Body of pancreas (tissue), 4 donors: Measurements from ENCODE around the gene MAPK14. TPM values are rescaled to one million over a fixed set of nuclear protein-coding genes. Genes with fewer than 3 reads are reported as not detected.

Experiments
- ATAC-seq: fragments of 150-250 bp; one replicate; pipeline ENCODE4 v1.9.1; 2016
- DNase-seq, 4 donors: peaks; one replicate each; pipeline ENCODE4 v3.0.0-alpha.2; 2019
- H3K27ac ChIP-seq, 4 donors: fragments of 200-600 bp; sonication (generic); 1 replicate in 3 of 4; 2 replicates in 1 of 4; pipeline versions ENCODE4 v1.5.1 to v1.6.1; 2016 to 2019; ENCODE audit warnings: mild to moderate bottlenecking in 1 of 4, mixed read lengths in 1 of 4, moderate library complexity in 1 of 4
- H3K27me3 ChIP-seq, 2 donors: fragments of 200-600 bp; sonication (generic); one replicate each; pipeline ENCODE4 v1.6.0; 2016; ENCODE audit warnings: mild to moderate bottlenecking in 1 of 2
- H3K36me3 ChIP-seq, 2 donors: fragments of 200-600 bp; sonication (generic); replicated peaks in 1 of 2; 2 replicates each; pipeline ENCODE4 v1.5.1; 2016; ENCODE audit warnings: low read depth in 2 of 2; ENCODE audit not compliant: insufficient read depth in 1 of 2
- H3K4me1 ChIP-seq: fragments of 200-600 bp; sonication (generic); one replicate; pipeline ENCODE4 v1.6.0; 2016
- H3K4me3 ChIP-seq, 2 donors: fragments of 200-600 bp; sonication (generic); 1 replicate in 1 of 2; 2 replicates in 1 of 2; pipeline ENCODE4 v1.5.1; 2016 to 2019
- H3K9me3 ChIP-seq, 3 donors: fragments of 200-600 bp; sonication (generic); 1 replicate in 2 of 3; 2 replicates in 1 of 3; pipeline ENCODE4 v1.5.1; 2016
- POLR2A ChIP-seq, 3 donors: fragments of 450-650 bp; IDR thresholded peaks; one replicate each; pipeline ENCODE4 v1.6.1; 2016; ENCODE audit warnings: antibody characterized with exemption in 3 of 3, mild to moderate bottlenecking in 2 of 3
- WGBS, 2 donors: methylation state at CpG; one replicate each; pipeline ENCODE4 v1.1.5; 2017; 5-methylcytosine and 5-hydroxymethylcytosine counted together
- intact Hi-C: fragments of 100-400 bp; cut with DNase I; formaldehyde crosslinking; loops from one replicate; pipeline ENCODE4 v1.15.1; 2023
- total RNA-seq, 2 donors: library from RNA; depleted of rRNA; stranded (reverse); fragments of >200 nt; gene quantifications; one replicate each; pipeline ENCODE4 v1.1.0, GENCODE V29; 2016
- TF ChIP-seq, protein P1 (sequence below), 7 experiments: fragments of 450-650 bp in 4 of 7; fragments of 200-600 bp in 3 of 7; sonication (generic) in 3 of 7; IDR thresholded peaks; one replicate each; pipeline ENCODE4 v1.5.1; 2016 to 2019; ENCODE audit warnings: antibody characterized with exemption in 7 of 7

MAPK14 gene
- total RNA-seq, 2 donors from 2014 or later: 30.3 to 33.7 TPM

DNA sequence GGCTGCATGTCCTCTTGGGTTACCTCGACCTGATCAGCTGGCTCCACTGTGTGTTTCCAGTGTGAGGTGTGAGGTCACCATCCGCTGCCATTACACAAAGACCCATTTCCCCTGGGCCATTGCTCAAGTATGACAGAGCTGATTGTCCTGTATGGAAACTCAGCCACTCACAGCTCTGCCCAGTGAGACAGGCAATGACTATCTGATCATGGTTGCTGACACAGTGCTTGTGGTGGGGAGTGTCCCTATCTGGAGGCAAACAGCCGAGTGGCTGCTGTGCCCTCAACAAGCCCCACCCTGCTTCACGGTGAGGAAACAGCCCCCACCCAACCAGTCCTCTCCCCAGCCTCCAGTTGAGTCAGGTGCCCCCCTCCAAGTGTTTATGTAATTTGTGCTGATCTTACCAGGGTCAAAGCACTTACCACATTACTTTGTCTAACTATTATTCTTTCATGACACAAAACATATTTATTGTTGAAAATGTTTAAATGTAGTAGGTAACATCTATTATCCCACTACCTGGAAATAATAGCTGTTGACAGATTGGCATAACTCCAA lies 91.0 kb downstream of the MAPK14 start:
- DNase-seq (peak in 2 of 4 donors; percentile 13 to 44), ATAC-seq (peak; percentile 14)
- no peaks in the 10 kb centered on the region for H3K9me3 ChIP-seq
- no peak overlapping the region for H3K27ac ChIP-seq
- intact Hi-C loops: no loop called here
- peaks cover 9% of the 10 kb centered on the region for H3K4me1 ChIP-seq
- 40 to 65% methylated on average over 1 to 4 of the region's 4 CpGs for WGBS, 2 donors
- no peak overlapping the region for H3K4me3 ChIP-seq
- H3K36me3 ChIP-seq: no peaks in the 10 kb centered on the region
- H3K27me3 ChIP-seq: no peaks in the 10 kb centered on the region
- TF ChIP-seq, protein P1, sequence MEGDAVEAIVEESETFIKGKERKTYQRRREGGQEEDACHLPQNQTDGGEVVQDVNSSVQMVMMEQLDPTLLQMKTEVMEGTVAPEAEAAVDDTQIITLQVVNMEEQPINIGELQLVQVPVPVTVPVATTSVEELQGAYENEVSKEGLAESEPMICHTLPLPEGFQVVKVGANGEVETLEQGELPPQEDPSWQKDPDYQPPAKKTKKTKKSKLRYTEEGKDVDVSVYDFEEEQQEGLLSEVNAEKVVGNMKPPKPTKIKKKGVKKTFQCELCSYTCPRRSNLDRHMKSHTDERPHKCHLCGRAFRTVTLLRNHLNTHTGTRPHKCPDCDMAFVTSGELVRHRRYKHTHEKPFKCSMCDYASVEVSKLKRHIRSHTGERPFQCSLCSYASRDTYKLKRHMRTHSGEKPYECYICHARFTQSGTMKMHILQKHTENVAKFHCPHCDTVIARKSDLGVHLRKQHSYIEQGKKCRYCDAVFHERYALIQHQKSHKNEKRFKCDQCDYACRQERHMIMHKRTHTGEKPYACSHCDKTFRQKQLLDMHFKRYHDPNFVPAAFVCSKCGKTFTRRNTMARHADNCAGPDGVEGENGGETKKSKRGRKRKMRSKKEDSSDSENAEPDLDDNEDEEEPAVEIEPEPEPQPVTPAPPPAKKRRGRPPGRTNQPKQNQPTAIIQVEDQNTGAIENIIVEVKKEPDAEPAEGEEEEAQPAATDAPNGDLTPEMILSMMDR (IDR thresholded peaks at IDR 0.05): no peak
- TF ChIP-seq POLR2A (IDR thresholded peaks at IDR 0.05): no peak

DNA sequence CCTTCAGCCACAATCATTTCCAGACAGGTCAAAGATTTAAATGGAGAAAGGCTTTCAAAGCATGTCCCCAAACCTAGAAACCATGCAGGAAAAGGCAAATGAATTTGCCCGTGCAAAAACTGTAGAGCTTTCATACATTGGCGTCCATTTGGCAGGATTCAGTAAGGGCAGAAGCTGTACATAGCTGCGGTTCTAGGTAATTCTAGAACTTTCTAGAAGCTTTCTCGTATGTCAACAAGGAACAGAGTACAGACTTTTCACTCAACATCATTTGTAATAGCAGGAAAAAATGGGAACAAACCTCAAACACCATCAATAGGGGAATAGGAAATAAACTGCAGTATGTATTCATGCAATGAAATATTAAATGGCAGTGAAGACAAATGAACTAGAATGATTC lies 91.6 kb downstream of the MAPK14 start:
- H3K9me3 ChIP-seq: no peaks in the 10 kb centered on the region
- intact Hi-C loops: no loop called here
- peaks cover 12% of the 10 kb centered on the region for H3K4me1 ChIP-seq
- no peaks in the 10 kb centered on the region for H3K27me3 ChIP-seq
- DNase-seq (no peak), ATAC-seq (no peak)
- TF ChIP-seq POLR2A (IDR thresholded peaks at IDR 0.05): no peak
- TF ChIP-seq, protein P1 (IDR thresholded peaks at IDR 0.05): no peak
- H3K27ac ChIP-seq: no peak overlapping the region
- 75 to 80% methylated on average over 4 of the region's 4 CpGs for WGBS, 2 donors
- no peaks in the 10 kb centered on the region for H3K36me3 ChIP-seq
- H3K4me3 ChIP-seq: no peak overlapping the region

DNA sequence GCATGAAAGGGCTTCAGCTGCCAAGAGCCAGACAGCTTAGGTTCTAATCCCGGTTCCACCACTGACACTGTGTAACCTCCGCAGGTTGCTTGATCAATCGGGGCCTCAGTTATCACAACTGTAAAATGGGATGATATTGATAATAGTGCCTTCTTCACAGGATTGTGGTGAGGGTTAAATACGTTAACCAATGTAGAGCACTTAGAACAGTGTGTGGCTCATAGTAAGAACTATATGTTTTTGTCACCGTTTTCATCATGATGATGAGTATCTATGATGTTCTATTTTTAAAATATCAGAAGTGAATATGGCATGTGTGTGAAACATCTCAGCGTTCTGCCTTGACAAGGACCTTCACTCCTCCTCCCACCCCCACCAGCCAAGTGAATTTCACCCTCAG lies 92.4 kb downstream of the MAPK14 start:
- Histone ChIP-seq H3K4me1 (peaks cover 16% of the 10 kb centered on the region), H3K27me3 (no peaks in the 10 kb centered on the region), H3K27ac (no peak overlapping the region), H3K4me3 (no peak overlapping the region), H3K36me3 (no peaks in the 10 kb centered on the region), H3K9me3 (no peaks in the 10 kb centered on the region)
- WGBS, 2 donors: 83 to 86% methylated on average over 6 of the region's 6 CpGs
- DNase-seq (no peak), ATAC-seq (no peak)
- TF ChIP-seq POLR2A (IDR thresholded peaks at IDR 0.05): no peak
- TF ChIP-seq, protein P1 (IDR thresholded peaks at IDR 0.05): no peak
- intact Hi-C loops: loop anchor here (10.0 kb wide), 2 partner anchors 75 to 245 kb away; partner anchors contain the start of gene BRPF3

DNA sequence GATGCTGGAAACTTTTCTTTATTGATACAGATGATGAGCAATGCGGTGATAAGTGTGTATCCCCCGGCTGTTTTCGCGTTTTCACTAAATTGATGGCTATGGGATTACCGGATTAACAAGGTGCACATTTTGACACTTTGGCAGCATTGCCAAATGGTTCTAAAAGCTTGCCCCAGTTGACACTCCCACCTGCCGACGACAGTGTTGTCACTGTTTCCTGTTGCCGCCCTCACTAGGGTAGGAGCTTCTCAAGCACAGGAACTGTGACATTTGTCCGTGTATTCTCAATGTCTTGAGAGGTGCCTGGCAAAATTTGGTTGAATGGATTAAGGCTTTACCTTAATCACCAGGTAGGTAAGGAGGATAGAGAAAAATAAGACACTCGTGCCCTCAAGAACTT lies 92.9 kb downstream of the MAPK14 start:
- H3K27me3 ChIP-seq: no peaks in the 10 kb centered on the region
- no peaks in the 10 kb centered on the region for H3K36me3 ChIP-seq
- H3K4me3 ChIP-seq: no peak overlapping the region
- ATAC-seq (no peak), DNase-seq (peak in 2 of 4 donors; percentile 7 to 27)
- TF ChIP-seq POLR2A (IDR thresholded peaks at IDR 0.05): no peak
- TF ChIP-seq, protein P1 (IDR thresholded peaks at IDR 0.05): no peak
- H3K9me3 ChIP-seq: no peaks in the 10 kb centered on the region
- intact Hi-C loops: loop anchor here (10.0 kb wide), 2 partner anchors 74 to 244 kb away; partner anchors contain the start of gene BRPF3
- WGBS, 2 donors: 57 to 64% methylated on average over 10 of the region's 10 CpGs
- peaks cover 16% of the 10 kb centered on the region for H3K4me1 ChIP-seq
- H3K27ac ChIP-seq: peak overlapping the region in 2 of 4 donors; percentile 11 to 12
